Esophagus (tissue), 2 donors: Measurements from ENCODE around the gene ADAMTS2. TPM values are rescaled to one million over a fixed set of nuclear protein-coding genes. Genes with fewer than 3 reads are reported as not detected.

Source experiments
- H3K27ac ChIP-seq, 2 donors: one replicate each; pipeline ENCODE4 v1.5.1; 2013; ENCODE audit warnings: low read depth in 2 of 2, mild to moderate bottlenecking in 2 of 2, inconsistent platforms in 1 of 2, low read length in 1 of 2, moderate library complexity in 1 of 2
- H3K27me3 ChIP-seq, 2 donors: one replicate each; pipeline ENCODE4 v1.6.1; 2013; ENCODE audit warnings: low read length in 2 of 2, control low read depth in 1 of 2, mild to moderate bottlenecking in 1 of 2; ENCODE audit not compliant: insufficient read depth in 2 of 2, control insufficient read depth in 1 of 2
- H3K36me3 ChIP-seq, 2 donors: one replicate each; pipeline ENCODE4 v1.6.1; 2013; ENCODE audit warnings: low read length in 1 of 2; ENCODE audit not compliant: control insufficient read depth in 2 of 2, insufficient read depth in 2 of 2
- H3K4me1 ChIP-seq, 2 donors: one replicate each; pipeline ENCODE4 v1.6.1; 2013; ENCODE audit warnings: low read length in 1 of 2; ENCODE audit not compliant: control insufficient read depth in 2 of 2, insufficient read depth in 2 of 2
- H3K4me3 ChIP-seq, 2 donors: one replicate each; pipeline ENCODE4 v1.5.1; 2013; ENCODE audit warnings: low read length in 2 of 2, mild to moderate bottlenecking in 2 of 2, low read depth in 1 of 2, moderate library complexity in 1 of 2
- H3K9me3 ChIP-seq, 2 donors: one replicate each; pipeline ENCODE4 v1.6.1; 2013; ENCODE audit warnings: mild to moderate bottlenecking in 2 of 2, low read depth in 1 of 2, low read length in 1 of 2, moderate library complexity in 1 of 2; ENCODE audit not compliant: control insufficient read depth in 2 of 2, insufficient read depth in 1 of 2
- WGBS, 2 donors: extraction: QIAGEN DNeasy Blood & Tissue Kit; methylation state at CpG; one replicate each; pipeline ENCODE4 v1.1.7; 2013; 5-methylcytosine and 5-hydroxymethylcytosine counted together
- polyA plus RNA-seq, 2 donors: library from polyadenylated mRNA; stranded (reverse); fragments of 200-250 nt; gene quantifications; one replicate each; pipeline ENCODE4 v1.2.3, GENCODE V29; 2013
- donor health status: healthy with polysubstance abuse.
- donor health status: Bipolar disorder and iron deficiency.

ADAMTS2 gene
- polyA plus RNA-seq, 2 donors: 1.4 to 1.5 TPM

GRCh38 chr5:179241175-179241574, 104.1 kb downstream of the ADAMTS2 start:
- no peak overlapping the region for H3K27ac ChIP-seq
- no peaks in the 10 kb centered on the region for H3K36me3 ChIP-seq
- no peak overlapping the region for H3K4me3 ChIP-seq
- H3K9me3 ChIP-seq: peaks cover 3 to 5% of the 10 kb centered on the region in 2 donors
- 81 to 83% methylated on average over 15 of the region's 15 CpGs for WGBS, 2 donors
- H3K27me3 ChIP-seq: no peaks in the 10 kb centered on the region
- no peaks in the 10 kb centered on the region for H3K4me1 ChIP-seq

GRCh38 chr5:179240561-179240960, 104.7 kb downstream of the ADAMTS2 start:
- Histone ChIP-seq H3K9me3 (peaks cover 3 to 5% of the 10 kb centered on the region in 2 donors), H3K36me3 (no peaks in the 10 kb centered on the region), H3K27ac (no peak overlapping the region), H3K4me1 (no peaks in the 10 kb centered on the region), H3K4me3 (no peak overlapping the region), H3K27me3 (no peaks in the 10 kb centered on the region)
- WGBS, 2 donors: 89% methylated on average over 14 of the region's 14 CpGs

GRCh38 chr5:179239256-179240135, 105.8 kb downstream of the ADAMTS2 start:
- H3K27ac ChIP-seq: no peak overlapping the region
- WGBS, 2 donors: 88 to 93% methylated on average over 23 of the region's 23 CpGs

GRCh38 chr5:179238628-179238970, 106.7 kb downstream of the ADAMTS2 start:
- Histone ChIP-seq H3K9me3 (peaks cover 3 to 5% of the 10 kb centered on the region in 2 donors), H3K36me3 (no peaks in the 10 kb centered on the region), H3K4me1 (no peaks in the 10 kb centered on the region), H3K27me3 (no peaks in the 10 kb centered on the region), H3K4me3 (no peak overlapping the region), H3K27ac (no peak overlapping the region)
- WGBS, 2 donors: 86 to 91% methylated on average over 8 of the region's 8 CpGs

More at GRCh38 chr5:179239256-179240135, 105.8 kb downstream of the ADAMTS2 start:
- Histone ChIP-seq H3K36me3 (no peaks in the 10 kb centered on the region), H3K4me3 (no peak overlapping the region), H3K4me1 (no peaks in the 10 kb centered on the region), H3K27me3 (no peaks in the 10 kb centered on the region), H3K9me3 (peaks cover 3 to 5% of the 10 kb centered on the region in 2 donors)

- H3K27me3 ChIP-seq: no peaks in the 10 kb centered on the region
- H3K4me3 ChIP-seq: no peak overlapping the region
- no peaks in the 10 kb centered on the region for H3K4me1 ChIP-seq
- 91 to 93% methylated on average over 26 of the region's 26 CpGs for WGBS, 2 donors
- H3K27ac ChIP-seq: no peak overlapping the region
- no peaks in the 10 kb centered on the region for H3K36me3 ChIP-seq
- H3K9me3 ChIP-seq: peaks cover 3 to 5% of the 10 kb centered on the region in 2 donors
Observed at GRCh38 chr5:179237770-179238627, 107.3 kb downstream of the ADAMTS2 start.

- H3K4me3 ChIP-seq: no peak overlapping the region
- 81 to 89% methylated on average over 8 of the region's 8 CpGs for WGBS, 2 donors
- H3K9me3 ChIP-seq: peaks cover 3 to 5% of the 10 kb centered on the region in 2 donors
- no peak overlapping the region for H3K27ac ChIP-seq
- no peaks in the 10 kb centered on the region for H3K27me3 ChIP-seq
- no peaks in the 10 kb centered on the region for H3K36me3 ChIP-seq
- no peaks in the 10 kb centered on the region for H3K4me1 ChIP-seq
Observed at GRCh38 chr5:179235416-179236400, 109.6 kb downstream of the ADAMTS2 start.

- H3K36me3 ChIP-seq: no peaks in the 10 kb centered on the region
- H3K27ac ChIP-seq: no peak overlapping the region
- whole genome bisulfite sequencing, 2 donors: 83 to 88% methylated on average over 12 of the region's 12 CpGs
- no peak overlapping the region for H3K4me3 ChIP-seq
- H3K27me3 ChIP-seq: no peaks in the 10 kb centered on the region
- peaks cover 0 to 3% of the 10 kb centered on the region in 2 donors for H3K9me3 ChIP-seq
- no peaks in the 10 kb centered on the region for H3K4me1 ChIP-seq
Observed at GRCh38 chr5:179234563-179235135, 110.6 kb downstream of the ADAMTS2 start.

GRCh38 chr5:179233909-179234562, 111.2 kb downstream of the ADAMTS2 start:
- Histone ChIP-seq H3K36me3 (no peaks in the 10 kb centered on the region), H3K27me3 (no peaks in the 10 kb centered on the region), H3K9me3 (peaks cover 0 to 3% of the 10 kb centered on the region in 2 donors), H3K4me3 (no peak overlapping the region), H3K27ac (no peak overlapping the region), H3K4me1 (no peaks in the 10 kb centered on the region)
- WGBS, 2 donors: 72 to 83% methylated on average over 12 of the region's 12 CpGs
